Activated CD4-positive, alpha-beta T cell treated with anti-CD3 and anti-CD28 coated beads, Interleukin-2, Interleukin-4, amounts not matched to agents 100 ng/mL and 50 ng/mL, durations not matched to agents 16 hours and 8 hours (primary cell): ENCODE results near the gene KCNJ6.

Experiments used
- DNase-seq: peaks from one replicate; pipeline ENCODE4 v3.0.0-alpha.2; 2020; ENCODE audit warnings: low spot score

Gene KCNJ6

DNA sequence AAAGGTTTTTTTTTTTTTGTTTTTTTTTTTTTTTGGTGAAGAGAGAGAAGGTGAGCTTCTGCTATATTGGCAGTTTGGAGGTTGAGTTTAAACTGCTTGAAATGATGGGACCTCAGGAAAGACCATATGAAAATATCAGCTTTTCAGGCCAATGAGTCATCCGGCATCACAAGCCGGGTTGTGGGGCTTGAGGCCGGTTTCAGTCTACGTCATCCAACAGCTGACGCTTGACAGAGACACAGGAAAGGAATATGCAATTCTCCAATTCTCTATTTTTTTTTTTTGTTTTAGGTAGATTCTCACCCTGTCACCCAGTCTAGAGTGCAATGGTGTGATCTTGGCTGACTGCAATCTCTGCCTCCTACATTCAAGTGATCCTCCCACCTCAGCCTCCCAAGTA is 52.4 kb downstream of the KCNJ6 start:
- DNase-seq: peak; percentile 22

DNA sequence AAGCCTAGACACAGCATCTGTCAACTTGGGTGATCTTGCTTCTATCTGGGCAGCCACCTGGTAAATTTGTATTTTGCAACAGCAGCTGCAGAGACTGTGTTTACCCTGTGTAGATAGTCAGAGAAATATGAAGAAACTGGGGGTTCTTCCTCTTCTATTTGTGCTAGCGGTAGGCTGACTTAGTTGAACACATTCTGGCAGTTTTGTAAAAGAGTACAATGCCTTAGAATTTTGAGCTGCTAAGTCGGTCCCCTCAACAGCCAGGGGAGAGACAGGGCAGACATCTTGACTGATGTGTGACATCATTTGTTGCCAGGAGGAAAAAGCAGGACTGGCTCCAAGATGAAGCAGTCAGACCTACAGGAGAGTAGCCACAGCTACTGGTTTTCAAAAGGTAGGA is 53.7 kb downstream of the KCNJ6 start:
- no peak for DNase-seq

DNA sequence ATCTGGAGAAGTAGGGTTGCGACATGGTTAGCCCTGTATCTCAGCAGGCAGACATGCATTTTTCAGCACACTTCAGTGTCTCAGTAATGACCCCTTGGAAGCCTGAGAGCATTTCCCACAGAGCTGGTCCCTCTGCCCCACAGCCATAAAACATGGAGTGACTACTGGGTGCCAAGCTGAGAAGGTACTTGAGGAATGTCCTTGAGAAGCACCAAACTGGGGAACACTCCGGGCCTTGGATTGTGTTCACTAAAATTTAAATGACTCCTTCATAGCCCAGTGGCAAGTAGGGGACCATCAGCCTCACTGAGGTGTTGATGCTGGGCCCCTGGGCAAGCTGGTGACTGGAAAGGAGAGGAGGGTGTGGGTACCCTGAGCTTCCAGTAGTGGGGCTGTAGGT is 54.7 kb downstream of the KCNJ6 start:
- DNase-seq: no peak

DNA sequence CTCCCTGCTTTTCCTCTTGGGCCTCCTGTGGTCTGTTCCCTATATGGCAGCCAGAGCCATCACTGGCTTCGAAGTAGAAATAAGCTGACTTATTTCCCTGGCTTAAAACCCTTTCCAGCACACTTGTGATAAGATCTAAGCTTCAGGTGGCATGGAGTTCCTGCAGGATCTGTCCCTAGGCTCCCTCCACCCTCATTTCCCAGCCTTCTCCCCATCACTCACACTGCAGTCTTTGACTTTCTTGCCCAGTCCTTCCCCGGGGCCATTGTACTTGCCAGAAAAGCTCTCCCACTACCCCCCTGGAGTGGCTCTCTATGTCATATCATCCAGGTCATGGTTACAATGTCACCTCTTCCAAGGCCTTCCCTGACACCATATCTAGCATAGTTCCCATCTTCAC is 55.8 kb downstream of the KCNJ6 start:
- no peak for DNase-seq

DNA sequence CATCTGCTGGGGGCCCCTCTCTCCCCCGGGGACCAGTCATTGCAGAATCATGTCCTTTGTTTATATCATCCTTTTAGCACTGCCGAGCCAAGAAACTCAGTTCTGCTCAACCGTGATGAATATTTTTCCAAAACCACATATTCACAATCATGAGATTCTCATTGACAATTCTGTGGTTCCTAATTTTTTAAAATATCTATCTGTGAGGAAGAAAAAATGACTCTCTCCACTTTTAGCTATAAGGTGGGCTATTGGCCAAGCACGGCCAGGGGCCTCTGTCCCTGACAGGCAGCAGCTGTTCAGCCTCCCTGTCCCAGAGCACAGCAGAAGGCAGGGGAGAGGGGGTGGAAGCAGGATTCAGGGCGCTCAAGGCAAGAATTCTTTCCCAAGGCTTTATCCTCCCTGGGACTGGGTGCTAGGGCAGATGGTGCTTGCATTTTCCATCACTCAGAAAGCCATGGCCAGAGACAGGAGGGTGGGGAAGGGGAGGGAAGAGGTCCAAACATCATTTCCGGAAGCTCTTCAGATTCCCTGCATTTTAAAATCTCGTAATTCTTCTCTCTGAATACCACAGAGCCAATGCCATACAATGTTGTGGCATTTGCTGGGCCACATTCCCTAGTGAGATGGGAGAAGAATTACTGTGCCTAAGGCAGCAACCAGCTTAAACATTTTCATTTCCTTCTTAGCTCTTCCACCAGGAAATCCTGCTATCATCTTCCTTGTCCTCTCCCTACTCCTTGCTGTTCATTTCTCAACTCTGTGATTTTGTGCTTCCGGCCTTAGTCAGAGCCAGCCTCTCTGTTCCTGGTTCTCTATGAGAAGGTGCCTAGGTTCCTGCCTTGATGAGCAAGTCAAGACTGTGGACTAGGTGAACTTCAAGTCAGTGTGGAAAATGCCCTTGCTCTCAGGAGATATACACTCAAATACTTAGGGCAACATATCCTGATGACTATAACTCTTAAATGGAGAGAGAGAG is 60.3 kb downstream of the KCNJ6 start:
- DNase-seq: no peak

DNA sequence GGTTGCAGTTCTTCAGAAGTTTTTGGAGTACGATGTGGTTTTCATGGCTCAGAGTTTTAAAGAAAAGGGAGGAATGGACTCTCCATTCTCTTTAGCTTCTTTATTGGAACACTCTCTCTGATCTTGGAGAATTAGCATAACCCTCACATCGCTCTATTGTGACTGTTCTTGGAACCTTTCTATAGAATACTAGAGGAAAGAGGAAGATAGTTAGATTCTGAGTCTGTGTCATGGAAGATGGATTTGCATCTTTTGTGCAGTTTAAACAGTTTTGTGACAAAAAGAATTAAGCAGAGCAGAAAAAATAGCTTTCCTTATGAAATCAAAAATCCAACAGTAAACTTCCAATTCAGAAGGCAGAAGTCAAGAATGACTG is 61.0 kb downstream of the KCNJ6 start:
- no peak for DNase-seq

DNA sequence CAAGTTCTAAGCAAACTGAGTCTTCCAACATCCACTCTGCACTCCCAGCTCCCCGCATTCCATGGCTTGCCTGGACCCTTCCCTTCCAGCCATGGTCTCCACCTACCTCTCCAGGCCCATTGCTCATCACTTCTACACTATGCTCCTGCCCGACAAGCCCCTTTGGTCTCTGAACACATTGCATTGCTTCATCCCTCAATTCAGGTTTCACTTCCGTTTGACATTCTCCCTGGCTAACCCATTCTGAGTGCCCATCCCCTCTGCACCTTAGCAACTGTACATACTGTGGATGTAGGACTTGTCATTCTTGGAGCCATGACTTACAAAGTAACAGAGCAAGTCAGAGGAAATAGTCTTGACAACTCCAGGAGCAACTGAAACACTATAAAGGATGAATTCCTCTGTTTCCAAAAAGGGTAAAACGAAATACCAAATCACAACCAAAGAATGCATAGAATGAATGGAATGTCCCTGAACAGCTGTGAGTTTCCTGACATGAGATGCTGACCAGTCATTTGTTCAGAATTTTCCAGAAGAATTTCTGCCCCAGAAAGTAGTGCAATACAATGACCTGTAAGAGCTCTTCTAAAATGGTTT is 66.7 kb downstream of the KCNJ6 start:
- DNase-seq: no peak

DNA sequence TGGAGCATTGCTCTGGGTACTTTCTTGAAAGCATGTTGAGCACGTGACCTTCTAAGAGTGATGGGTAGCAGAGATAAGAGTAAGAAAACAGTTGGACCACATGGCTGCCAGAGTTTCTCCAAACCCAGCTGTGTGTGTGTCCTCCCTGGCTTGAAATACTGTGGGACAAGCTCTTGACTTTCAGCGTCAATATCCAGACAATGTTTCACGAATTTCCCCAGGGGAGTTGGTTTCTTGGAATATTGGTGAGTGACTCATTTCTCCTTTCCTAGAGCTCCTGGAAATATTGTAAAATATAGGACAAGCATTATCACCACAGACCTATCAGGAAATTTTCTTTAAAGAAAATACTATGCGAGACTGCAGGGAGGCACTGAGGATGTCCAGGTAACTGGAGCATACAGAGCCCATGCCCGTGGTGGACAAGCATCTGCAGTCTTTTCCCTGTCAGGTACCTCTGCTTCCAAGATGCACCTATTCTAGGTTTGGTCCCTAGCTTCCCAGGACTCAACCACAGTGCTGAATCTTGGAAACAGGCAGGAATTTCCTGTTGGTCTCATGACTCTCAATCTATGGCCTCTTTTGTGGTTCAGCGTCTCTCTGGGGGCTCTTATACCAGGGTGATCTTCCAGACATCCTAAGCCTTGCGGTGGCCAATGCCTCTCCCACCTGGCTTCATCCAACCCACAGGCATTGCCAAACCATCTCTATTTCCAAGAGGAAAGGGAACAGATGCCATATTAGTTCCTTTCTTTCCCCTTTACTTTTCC is 67.4 kb downstream of the KCNJ6 start:
- no peak for DNase-seq

DNA sequence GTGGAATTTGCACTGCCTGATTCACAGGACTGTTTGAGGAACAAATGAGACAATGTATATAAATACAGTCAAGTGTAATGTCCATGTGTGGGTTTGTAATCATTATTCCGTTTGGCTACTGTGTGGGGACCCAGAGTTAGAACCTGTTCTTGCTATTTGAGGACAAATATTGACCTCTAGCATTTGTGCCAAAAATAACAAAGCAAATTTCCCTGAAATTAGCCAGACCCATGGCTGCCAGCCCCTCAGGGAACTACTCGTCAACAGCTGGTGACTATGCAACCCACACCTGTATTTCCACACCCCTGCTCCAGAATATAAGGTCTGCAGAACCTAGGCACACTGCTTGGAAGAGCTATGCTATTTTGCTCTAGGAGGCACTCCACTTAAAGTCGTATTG is 70.7 kb downstream of the KCNJ6 start:
- DNase-seq: no peak

DNA sequence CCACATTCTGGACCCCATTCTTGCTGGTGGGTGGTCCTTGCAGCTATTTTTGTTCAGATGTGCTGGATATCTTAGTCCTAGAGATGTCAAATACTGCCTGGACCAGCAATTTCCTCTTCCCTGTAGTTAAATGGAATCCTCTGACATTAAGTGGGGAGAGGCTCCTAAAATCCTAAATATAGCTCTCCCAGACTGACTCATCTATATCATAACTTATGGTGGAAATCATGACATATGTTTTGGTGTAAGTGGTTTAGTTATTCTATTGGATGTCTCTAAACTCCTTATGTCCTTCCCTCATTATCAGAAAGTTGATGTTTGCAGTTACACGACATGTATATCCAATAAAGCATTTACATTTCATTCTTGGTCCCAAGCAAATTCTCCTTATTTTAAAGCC is 73.1 kb downstream of the KCNJ6 start:
- no peak for DNase-seq

DNA sequence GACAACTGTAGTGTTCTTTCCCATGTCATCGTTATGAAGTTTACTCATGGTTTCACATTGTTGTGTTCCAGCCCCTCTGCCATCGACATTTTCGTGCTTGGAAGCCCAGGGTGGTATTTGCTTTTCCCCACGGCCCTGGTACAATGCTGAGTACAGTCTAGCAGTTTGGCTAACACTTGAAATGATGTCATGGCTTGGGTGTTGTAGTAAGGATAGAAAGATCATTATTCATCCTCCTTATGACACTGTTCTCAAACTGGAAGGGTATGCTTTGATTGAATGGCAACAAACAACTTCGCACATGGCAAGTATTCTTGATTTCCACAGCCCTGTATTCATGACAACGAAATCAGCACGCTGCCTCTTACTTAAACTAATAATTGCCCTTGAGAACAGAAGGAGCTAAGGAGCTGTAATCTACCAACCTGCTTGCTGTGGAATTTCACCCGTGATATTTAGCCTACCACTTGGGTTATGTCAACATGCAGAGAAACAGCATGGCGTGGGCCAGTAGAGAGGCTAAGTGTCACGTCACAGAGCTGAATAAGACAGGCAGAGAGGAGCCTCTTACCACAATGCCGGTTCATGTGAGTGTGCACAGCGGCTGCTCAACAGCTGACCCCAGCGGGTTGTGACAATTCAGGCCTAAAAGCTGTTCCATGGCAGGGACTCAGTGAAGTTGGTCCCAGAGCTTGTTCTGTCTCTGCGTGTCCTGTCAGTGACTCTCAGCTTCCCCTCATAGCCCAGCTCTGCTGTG is 73.9 kb downstream of the KCNJ6 start:
- no peak for DNase-seq

DNA sequence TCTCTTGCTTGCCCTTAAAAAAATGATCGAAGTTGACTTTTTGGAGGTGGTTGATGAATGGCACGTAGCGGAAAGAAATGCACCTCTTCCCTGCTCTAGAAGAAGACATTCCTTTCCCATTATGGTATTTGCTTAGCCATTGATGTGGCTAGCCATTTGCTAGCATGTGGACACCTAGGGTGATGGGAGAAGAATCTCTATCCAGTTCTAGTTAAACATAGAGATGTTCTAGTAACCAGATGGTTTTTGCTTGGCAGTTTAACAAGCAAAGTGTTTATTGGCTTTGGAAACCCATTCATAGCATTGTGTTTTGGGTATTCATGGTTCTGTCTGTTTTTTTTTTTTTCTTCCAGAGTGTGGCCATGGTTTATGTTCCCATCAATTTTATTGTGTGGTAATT is 78.9 kb downstream of the KCNJ6 start:
- DNase-seq: no peak

DNA sequence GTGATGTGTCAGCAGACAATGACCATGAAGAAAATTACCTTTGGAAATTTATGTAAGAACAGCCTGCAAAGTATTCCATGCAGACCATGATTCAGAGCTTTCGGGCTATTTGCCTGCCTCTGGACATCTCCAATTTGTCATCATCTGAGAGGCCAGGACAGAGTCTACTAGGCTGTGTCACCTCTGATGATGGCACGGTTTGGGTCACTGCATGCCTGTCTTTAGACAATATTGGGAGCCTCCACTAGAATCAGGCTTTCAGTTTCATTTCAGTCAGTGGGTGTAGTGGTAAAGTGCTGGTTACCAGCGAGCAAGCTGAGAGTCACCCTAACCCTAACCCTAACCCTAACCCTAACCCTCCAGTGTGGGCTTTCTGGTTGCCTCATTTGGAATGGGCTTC is 80.8 kb downstream of the KCNJ6 start:
- no peak for DNase-seq

DNA sequence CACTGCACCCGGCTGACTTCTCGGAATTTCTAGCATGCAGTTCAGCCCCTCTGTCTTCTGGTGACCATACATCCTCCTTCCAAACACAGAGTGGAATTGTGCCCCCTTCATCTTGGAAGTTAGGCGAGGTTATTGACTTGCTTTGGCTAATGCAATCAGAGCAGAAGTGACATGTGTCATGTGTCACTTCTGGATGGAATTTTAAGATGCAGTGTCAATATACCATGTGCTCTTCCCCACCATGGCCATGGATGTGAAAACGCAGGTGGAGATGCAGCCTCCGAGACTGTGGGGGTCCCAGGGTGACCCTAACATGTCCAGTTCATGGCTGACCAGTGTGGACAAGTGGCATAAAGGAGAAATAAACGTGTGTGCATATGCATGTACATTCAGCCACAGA is 83.0 kb downstream of the KCNJ6 start:
- no peak for DNase-seq

DNA sequence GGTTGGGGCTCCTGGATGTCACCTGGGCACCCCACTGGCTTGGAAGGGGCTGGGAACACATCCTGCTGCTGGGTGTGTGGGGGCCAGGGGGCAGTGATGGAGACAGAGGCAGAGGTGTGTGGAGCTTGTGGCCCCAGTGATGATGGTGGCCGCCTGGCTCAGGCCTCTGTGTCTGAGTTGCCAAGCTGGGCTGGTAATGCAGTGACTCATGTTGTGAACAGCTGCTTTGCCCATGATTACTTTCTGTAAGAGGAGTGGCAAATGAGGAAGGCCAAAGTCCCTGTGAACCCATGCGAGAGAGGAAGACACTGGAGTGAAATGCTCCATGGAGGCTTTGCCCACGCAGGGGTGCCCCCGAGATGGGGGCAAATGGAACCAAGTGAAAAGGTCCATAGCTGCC is 86.8 kb downstream of the KCNJ6 start:
- DNase-seq: no peak

DNA sequence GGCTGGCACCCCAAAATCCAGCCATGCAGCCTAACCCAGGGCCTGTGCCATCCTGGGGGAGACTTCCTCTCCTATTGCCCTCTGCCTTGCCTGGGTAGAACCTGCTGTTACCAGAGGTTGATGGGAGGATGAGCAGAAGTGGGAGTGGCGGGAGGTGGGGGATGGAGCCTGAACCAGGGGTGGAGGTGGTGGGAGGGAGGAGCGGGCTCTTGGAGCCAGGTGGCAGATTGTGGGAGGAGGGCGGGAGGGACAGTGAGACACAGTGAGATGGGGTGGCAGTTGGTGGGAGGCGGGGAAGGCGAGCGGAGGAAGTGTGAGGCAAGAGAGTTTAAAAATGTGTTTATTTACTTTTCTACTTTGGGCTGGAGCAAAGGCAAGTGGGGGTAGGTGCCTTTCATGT is 87.3 kb downstream of the KCNJ6 start:
- DNase-seq: no peak

DNA sequence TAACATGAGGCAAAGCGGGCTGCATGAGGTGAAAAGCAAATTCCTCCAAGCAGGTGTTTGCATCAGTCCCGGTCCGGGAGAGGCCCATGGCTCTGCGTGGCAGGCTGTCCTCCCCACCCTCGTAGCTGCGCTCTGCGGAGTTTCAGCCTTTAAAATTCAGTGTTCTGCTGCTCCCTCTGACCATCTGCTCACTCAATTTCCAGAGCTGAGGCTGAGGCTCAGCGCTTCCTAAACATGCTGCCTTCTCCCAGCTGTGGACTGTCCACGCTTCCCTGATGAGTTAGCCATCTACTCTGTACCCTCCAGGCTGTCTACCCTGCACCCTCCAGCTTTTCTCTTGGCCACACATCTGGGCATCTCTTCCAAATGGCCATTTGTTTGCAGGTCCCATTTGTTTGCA is 87.7 kb downstream of the KCNJ6 start:
- DNase-seq: no peak

DNA sequence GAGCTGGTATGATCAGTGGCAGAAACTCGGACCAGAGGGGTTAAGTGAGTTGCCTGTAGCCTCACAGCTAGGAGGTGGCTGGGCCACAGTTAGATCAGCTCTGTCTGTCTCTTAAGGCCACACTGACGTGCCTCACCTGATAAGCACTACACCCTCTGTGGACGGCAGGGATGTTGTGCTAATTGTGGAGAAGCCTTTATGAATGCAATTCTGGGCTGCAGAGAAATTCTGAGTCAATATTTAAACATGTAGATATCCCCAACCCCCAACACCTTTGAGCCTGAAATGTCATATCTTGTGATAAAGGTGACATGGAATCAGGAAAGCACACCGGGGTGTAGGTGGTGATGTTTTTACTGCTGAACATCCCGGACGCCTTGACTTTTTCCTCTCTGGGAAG is 88.3 kb downstream of the KCNJ6 start:
- no peak for DNase-seq

DNA sequence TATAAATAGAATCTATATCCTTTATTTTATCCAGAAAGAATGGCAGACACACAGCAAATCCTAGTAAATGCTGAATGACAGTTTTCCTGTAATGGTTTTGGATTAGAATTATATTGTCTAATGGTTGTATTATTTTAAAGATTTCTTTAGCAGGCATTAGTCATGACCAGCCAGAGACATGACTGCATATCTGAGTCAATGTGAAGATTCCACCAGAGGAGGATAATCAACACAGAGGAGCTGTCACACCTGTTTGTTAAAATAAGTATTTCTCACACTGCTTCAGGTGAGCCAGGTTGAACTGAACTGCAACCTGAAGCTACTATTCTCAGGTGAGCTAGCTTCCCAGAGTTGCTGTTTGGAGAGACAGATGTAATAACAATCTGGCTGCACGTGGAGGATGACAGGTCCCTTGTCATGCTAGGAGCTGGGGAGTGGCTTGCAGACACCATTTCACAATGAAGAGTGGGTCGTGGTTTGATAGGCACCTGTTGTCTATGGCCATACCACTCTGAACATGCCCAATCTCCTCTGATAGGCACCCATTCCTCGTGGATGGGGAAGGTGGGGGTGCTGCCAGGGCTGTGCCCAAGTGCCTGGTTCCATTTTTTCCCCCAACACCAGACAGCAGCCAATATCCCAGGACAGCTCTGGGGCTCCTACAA is 94.3 kb downstream of the KCNJ6 start:
- DNase-seq: no peak

DNA sequence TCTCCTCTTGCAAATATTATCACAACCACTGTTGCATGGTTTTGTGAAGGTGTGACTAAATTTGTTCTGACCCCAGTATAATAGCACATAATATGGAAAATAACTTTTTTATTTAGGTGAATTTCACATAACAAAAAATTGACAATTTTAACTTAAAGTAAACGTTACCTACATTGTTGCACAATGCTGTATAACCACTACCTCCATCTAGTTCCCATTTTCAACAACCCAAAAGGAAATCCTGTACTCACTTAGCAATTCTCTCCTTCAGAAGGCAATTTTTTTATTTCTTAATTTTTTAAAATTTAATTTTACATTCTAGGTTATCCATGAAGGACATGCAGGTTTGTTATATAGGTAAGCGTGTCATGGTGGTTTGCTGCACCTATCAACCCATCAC is 95.2 kb downstream of the KCNJ6 start:
- DNase-seq: no peak

DNA sequence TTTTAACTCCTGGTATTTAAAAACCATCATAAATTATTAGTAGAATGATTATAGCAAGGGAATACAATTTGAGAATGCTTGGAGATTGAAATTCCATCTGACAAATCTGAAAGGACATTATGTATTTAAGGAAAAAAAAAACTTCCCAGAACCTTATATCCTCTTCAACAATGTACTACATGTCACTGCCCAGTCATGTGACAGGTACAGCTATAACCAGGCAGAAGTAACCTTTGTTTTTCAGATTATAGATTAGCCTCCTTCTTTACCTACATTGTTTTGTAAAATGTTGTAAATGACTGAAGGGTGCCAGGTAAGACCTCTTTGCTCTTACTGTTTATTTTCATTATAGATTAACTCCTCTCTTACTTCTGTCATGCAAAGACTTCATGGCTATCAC is 96.9 kb downstream of the KCNJ6 start:
- no peak for DNase-seq

DNA sequence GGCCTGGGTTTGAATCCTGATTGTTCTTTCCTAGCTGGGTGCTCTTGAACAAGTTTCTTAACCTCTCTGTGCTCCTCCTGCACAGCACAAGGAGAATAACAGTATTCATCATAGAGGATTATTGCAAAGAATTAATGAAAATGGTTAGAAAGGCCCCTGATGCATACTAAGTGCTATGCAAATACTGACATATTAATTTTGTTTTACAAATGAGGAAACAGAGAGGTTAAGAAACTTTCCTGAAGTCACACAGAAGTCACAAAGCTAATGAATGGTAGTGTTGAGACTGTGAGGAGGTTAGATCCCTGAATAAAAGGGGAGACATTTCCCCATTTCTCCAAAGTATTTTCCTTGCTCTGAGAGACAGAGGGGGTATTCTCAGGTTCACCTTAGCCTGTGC is 99.0 kb downstream of the KCNJ6 start:
- DNase-seq: no peak
